GM12892 (cell line): ENCODE data around the gene PAQR3.

ENCODE experiments used
- POLR2A ChIP-seq: IDR thresholded peaks from 2 replicates; pipeline ENCODE4 v1.6.1; 2011; ENCODE audit warnings: low read depth, low read length, control low read depth
- POLR2AphosphoS5 ChIP-seq: IDR thresholded peaks from 2 replicates; pipeline ENCODE4 v1.6.1; 2011; ENCODE audit warnings: low read depth, low read length, control low read depth
- TAF1 ChIP-seq: IDR thresholded peaks from 2 replicates; pipeline ENCODE4 v1.6.1; 2011; ENCODE audit warnings: low read depth, mild to moderate bottlenecking, control low read depth, low read length, borderline replicate concordance

DNA sequence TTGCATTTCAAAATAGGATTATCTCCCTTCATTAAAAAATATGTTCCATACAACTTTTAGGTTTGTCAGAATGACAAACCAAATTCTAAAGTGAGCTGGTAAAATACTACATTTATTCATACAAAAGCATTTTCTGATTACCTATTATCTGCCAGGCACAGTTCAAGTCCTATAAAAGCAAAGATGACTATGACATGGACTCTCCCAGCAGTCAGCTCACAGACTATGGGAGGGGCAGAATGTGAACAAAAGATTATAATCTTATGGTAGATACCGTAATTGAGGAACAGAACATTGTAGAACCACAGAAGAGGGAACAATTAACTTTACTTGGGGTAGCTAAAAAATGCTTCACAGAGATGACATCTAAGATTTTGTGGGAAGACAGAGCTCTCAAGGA lies 12.4 kb downstream of the PAQR3 start:
- TF ChIP-seq POLR2A (no peak), POLR2AphosphoS5 (no peak), TAF1 (no peak)
